ENCODE measurements around the gene IL31. TPM values are rescaled to one million over a fixed set of nuclear protein-coding genes. Genes with fewer than 3 reads are reported as not detected.

Gene IL31
- not detected in 2 replicates for total RNA-seq

DNA sequence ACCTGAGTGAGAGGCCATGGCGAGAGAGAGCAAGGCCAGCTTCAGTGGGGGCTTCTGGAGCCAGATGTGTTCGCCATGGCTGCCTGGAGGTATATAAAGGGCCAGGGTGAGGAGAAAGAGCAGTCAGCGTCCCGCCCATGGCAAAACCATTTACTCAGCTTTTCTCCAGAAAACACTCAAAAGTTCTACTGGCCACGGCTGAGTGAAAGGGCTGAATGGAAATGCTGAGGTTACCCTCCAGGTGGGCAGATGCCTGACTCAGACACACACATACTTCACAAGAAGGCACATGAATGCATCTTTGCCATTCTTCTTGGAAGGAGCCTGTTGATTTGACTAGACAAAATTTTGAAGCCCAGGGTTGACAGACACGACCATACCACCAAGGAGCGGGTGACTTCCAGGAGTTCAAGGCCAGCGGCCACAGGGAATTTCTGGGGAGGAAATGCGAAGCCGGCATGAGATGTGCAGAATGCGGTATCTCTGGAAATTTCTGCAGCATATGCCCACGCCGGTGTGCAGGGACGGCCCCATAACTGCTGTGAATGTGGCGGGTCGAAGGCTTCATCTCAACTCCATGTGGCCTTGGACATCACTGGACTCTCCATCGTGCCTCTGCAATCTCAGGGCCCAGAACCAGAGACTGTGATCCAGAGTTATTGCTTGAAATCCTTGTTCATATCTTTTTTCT, at the start of gene IL31:
TSS of gene IL31 (minus strand) at position 67 of the 691 bp plus-strand sequence. CDS start at position 18, 49 bp downstream.
- DNase-seq (ENCODE audit: low read depth) (no peak), FAIRE-seq (no peak)
- TF ChIP-seq, protein P1, sequence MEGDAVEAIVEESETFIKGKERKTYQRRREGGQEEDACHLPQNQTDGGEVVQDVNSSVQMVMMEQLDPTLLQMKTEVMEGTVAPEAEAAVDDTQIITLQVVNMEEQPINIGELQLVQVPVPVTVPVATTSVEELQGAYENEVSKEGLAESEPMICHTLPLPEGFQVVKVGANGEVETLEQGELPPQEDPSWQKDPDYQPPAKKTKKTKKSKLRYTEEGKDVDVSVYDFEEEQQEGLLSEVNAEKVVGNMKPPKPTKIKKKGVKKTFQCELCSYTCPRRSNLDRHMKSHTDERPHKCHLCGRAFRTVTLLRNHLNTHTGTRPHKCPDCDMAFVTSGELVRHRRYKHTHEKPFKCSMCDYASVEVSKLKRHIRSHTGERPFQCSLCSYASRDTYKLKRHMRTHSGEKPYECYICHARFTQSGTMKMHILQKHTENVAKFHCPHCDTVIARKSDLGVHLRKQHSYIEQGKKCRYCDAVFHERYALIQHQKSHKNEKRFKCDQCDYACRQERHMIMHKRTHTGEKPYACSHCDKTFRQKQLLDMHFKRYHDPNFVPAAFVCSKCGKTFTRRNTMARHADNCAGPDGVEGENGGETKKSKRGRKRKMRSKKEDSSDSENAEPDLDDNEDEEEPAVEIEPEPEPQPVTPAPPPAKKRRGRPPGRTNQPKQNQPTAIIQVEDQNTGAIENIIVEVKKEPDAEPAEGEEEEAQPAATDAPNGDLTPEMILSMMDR (IDR thresholded peaks at IDR 0.05; ENCODE audit: insufficient read depth, low read length, severe bottlenecking): no peak
- H3K36me3 ChIP-seq (ENCODE audit: control insufficient read depth, insufficient read depth, low read length): no peaks in the 10 kb centered on the region
- no peaks in the 10 kb centered on the region for H3K27me3 ChIP-seq (ENCODE audit: control insufficient read depth, insufficient read depth, low read length)
- H3K4me3 ChIP-seq (ENCODE audit: low read depth, low read length): no peak within 1 kb of the TSS

GRCh38 chr12:122216445-122216844, 42.4 kb upstream of the IL31 start:
- TF ChIP-seq, protein P1 (IDR thresholded peaks at IDR 0.05; ENCODE audit: insufficient read depth, low read length, severe bottlenecking): no peak
- no peak for DNase-seq (ENCODE audit: low read depth)
- peaks cover 21% of the 10 kb centered on the region for H3K36me3 ChIP-seq (ENCODE audit: control insufficient read depth, insufficient read depth, low read length)
- H3K27me3 ChIP-seq (ENCODE audit: control insufficient read depth, insufficient read depth, low read length): no peaks in the 10 kb centered on the region
- FAIRE-seq: no peak
- H3K4me3 ChIP-seq (ENCODE audit: low read depth, low read length): no peak overlapping the region

DNA sequence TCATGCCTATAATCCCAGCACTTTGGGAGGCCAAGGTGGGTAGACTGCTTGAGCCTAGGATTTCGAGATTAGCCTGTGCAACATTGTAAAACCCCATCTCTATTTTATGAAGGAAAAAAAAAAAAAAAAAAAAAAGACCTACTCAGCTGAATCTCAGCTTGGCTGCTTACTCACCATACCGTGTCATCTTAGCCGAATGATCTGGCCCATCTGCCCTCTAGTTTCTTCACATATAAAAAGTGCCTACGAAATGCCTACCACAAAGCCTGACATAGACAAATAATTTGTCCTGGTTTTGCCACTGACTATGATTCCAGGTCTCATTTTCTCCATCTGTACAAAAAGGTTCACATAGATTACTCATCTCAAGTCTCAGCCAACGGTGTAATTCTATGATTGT, 41.8 kb upstream of the IL31 start:
- DNase-seq (ENCODE audit: low read depth) (no peak), FAIRE-seq (no peak)
- no peaks in the 10 kb centered on the region for H3K27me3 ChIP-seq (ENCODE audit: control insufficient read depth, insufficient read depth, low read length)
- TF ChIP-seq, protein P1 (IDR thresholded peaks at IDR 0.05; ENCODE audit: insufficient read depth, low read length, severe bottlenecking): no peak
- no peak overlapping the region for H3K4me3 ChIP-seq (ENCODE audit: low read depth, low read length)
- H3K36me3 ChIP-seq (ENCODE audit: control insufficient read depth, insufficient read depth, low read length): peaks cover 19% of the 10 kb centered on the region

GRCh38 chr12:122208073-122208820, 34.2 kb upstream of the IL31 start:
- H3K36me3 ChIP-seq (ENCODE audit: control insufficient read depth, insufficient read depth, low read length): peaks cover 13% of the 10 kb centered on the region
- H3K4me3 ChIP-seq (ENCODE audit: low read depth, low read length): no peak overlapping the region
- TF ChIP-seq, protein P1 (IDR thresholded peaks at IDR 0.05; ENCODE audit: insufficient read depth, low read length, severe bottlenecking): no peak
- no peaks in the 10 kb centered on the region for H3K27me3 ChIP-seq (ENCODE audit: control insufficient read depth, insufficient read depth, low read length)
- FAIRE-seq (no peak), DNase-seq (ENCODE audit: low read depth) (no peak)

- no peak for FAIRE-seq
- TF ChIP-seq, protein P1 (IDR thresholded peaks at IDR 0.05; ENCODE audit: insufficient read depth, low read length, severe bottlenecking): no peak
- H3K4me3 ChIP-seq (ENCODE audit: low read depth, low read length): no peak overlapping the region
- no peaks in the 10 kb centered on the region for H3K27me3 ChIP-seq (ENCODE audit: control insufficient read depth, insufficient read depth, low read length)
- no peak for DNase-seq (ENCODE audit: low read depth)
- peaks cover 9% of the 10 kb centered on the region for H3K36me3 ChIP-seq (ENCODE audit: control insufficient read depth, insufficient read depth, low read length)
These were observed 33.4 kb upstream of the IL31 start for GRCh38 chr12:122207391-122207790.
